Activated B cell treated with CpG ODN at 0.5 μM for 24 hours (primary cell): ENCODE results near the gene CLMP. TPM values are rescaled to one million over a fixed set of nuclear protein-coding genes. Genes with fewer than 3 reads are reported as not detected.
A peak's percentile ranks its signal among the peaks of the same experiment; 100 is the strongest.

Experiments
- ATAC-seq: fragments of 200-7000 bp; cut with Tn5 transposase; one replicate; pipeline ENCODE4 v1.10.0; 2021; ENCODE audit warnings: low read depth, mild to moderate bottlenecking, moderate library complexity
- CTCF ChIA-PET: fragments of 350-600 bp; sonication (Branson Sonifier 250); formaldehyde crosslinking; loops from one replicate; lab custom pipeline; 2021; ENCODE audit warnings: antibody characterized with exemption; lab: Charles Lee
- POLR2A ChIA-PET: fragments of 350-600 bp; sonication (Branson Sonifier 250); formaldehyde crosslinking; loops from one replicate; lab custom pipeline; 2021; ENCODE audit warnings: antibody characterized with exemption; lab: Charles Lee
- DNase-seq: peaks from one replicate; pipeline ENCODE4 v3.0.0; 2022
- H3K27ac Mint-ChIP-seq: one replicate; pipeline ENCODE4 v1.8.0; 2020; ENCODE audit warnings: mixed read lengths
- H3K27me3 Mint-ChIP-seq: one replicate; pipeline ENCODE4 v1.8.0; 2021; ENCODE audit warnings: mixed read lengths
- H3K36me3 Mint-ChIP-seq: one replicate; pipeline ENCODE4 v1.8.0; 2021; ENCODE audit warnings: low read depth, mixed read lengths
- H3K4me1 Mint-ChIP-seq: one replicate; pipeline ENCODE4 v1.8.0; 2021; ENCODE audit warnings: mixed read lengths
- H3K4me3 Mint-ChIP-seq: one replicate; pipeline ENCODE4 v1.8.0; 2020; ENCODE audit warnings: mild to moderate bottlenecking, mixed read lengths
- H3K9me3 Mint-ChIP-seq: one replicate; pipeline ENCODE4 v1.8.0; 2020; ENCODE audit warnings: mixed read lengths
- intact Hi-C: fragments of 100-400 bp; cut with micrococcal nuclease; formaldehyde crosslinking; loops from one replicate; pipeline ENCODE4 v1.15.1; 2024
- total RNA-seq: library from RNA; stranded (reverse); gene quantifications from 2 replicates; pipeline ENCODE4 v1.2.3, GENCODE V29; 2022
- TF ChIP-seq, protein P1 (sequence below): fragments of 200-600 bp; IDR thresholded peaks from one replicate; pipeline ENCODE4 v1.8.0; 2022; ENCODE audit warnings: antibody characterized with exemption, mild to moderate bottlenecking

Gene CLMP
- total RNA-seq, 1 donor from 2014 or later = not detected

DNA sequence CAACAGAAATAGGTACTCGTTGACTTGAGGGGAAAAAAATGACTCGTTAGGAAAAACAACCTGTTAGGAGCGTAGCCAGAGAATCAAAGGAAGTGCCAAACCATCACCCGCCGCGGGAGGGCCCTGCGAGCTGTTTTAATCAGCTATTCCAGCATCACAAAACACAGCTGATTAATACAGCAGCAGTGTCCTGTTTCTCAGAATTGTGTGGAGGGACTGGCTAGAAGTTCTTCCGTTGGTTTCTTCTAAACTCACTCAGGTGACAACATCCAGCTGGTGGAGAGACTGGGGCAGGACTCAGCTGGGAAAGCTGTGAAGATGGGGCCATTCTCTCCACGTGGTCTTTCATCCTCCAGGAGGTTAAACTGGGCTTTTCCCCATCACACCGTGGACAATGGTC is 161.2 kb downstream of the CLMP start:
- TF ChIP-seq, protein P1, sequence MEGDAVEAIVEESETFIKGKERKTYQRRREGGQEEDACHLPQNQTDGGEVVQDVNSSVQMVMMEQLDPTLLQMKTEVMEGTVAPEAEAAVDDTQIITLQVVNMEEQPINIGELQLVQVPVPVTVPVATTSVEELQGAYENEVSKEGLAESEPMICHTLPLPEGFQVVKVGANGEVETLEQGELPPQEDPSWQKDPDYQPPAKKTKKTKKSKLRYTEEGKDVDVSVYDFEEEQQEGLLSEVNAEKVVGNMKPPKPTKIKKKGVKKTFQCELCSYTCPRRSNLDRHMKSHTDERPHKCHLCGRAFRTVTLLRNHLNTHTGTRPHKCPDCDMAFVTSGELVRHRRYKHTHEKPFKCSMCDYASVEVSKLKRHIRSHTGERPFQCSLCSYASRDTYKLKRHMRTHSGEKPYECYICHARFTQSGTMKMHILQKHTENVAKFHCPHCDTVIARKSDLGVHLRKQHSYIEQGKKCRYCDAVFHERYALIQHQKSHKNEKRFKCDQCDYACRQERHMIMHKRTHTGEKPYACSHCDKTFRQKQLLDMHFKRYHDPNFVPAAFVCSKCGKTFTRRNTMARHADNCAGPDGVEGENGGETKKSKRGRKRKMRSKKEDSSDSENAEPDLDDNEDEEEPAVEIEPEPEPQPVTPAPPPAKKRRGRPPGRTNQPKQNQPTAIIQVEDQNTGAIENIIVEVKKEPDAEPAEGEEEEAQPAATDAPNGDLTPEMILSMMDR = no peak
- ATAC-seq (no peak), DNase-seq (no peak)
- no peaks in the 10 kb centered on the region for H3K4me1 Mint-ChIP-seq
- ChIA-PET CTCF (interaction anchor here (0.5 to 1.0 kb wide), 2 partner anchors 20 to 170 kb away, joined by 3 read pairs; no protein-coding TSS in a partner anchor), POLR2A (no interaction called here)
- no peak overlapping the region for H3K4me3 Mint-ChIP-seq
- H3K27ac Mint-ChIP-seq = no peak overlapping the region
- intact Hi-C loops = no loop called here
- no peaks in the 10 kb centered on the region for H3K9me3 Mint-ChIP-seq
- peaks cover 3% of the 10 kb centered on the region for H3K27me3 Mint-ChIP-seq
- H3K36me3 Mint-ChIP-seq = no peaks in the 10 kb centered on the region

DNA sequence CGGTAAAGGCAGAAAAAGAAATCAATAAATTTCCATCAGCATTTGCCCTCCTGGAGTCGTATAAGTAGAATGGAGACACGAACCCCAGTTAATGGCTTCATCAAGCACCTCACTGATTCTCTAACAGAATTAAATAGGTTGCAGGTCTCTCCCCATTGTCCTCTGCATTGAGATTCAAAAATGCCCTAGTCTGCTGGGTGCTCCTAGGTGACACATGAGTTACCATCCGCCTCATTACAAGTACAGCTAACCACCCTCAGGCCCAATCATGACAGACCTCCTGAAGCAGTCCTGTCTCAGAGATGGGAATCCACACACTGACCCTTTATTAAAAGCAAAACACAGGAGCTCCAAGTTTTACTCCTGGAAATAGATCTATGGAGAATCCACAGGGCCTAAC is 164.5 kb downstream of the CLMP start:
- TF ChIP-seq, protein P1 = no peak
- intact Hi-C loops = no loop called here
- ChIA-PET POLR2A (no interaction called here), CTCF (interaction anchor here (1.1 to 1.6 kb wide), 3 partner anchors 10 to 167 kb away, joined by 3 to 5 read pairs (median 4); no protein-coding TSS in a partner anchor)
- ATAC-seq (no peak), DNase-seq (no peak)
- Mint-ChIP-seq H3K36me3 (no peaks in the 10 kb centered on the region), H3K4me1 (no peaks in the 10 kb centered on the region), H3K27me3 (peaks cover 3% of the 10 kb centered on the region), H3K4me3 (no peak overlapping the region), H3K27ac (no peak overlapping the region), H3K9me3 (no peaks in the 10 kb centered on the region)

DNA sequence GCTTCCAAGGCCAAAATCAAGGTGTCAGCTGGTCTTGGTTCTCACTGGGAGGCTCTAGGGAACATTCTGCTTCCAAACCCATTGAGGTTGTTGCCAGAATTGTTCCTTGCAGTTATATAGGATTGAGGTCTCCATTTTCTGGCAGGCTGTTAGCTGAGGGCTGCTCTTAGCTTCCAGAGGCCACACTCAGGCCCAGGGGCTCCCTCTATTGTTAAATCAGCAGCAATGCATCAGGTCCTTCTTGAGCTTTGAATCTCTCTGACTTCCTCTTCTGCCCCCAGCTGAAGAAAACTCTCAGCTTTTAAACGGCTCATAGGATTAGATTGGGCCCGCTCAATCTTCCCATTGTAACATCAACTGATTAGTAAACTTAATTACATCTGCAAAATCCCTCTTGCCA is 174.1 kb downstream of the CLMP start:
- no peak overlapping the region for H3K27ac Mint-ChIP-seq
- CTCF ChIA-PET = interaction anchor here (0.7 to 7.1 kb wide), 12 partner anchors 9 to 393 kb away, joined by 3 to 115 read pairs (median 4); no protein-coding TSS in a partner anchor
- DNase-seq (no peak), ATAC-seq (peak; percentile 79)
- intact Hi-C loops = loop anchor here (1.0 kb wide), 1 partner anchor 33 kb away; no protein-coding TSS in a partner anchor
- POLR2A ChIA-PET = interaction anchor here (0.6 to 0.8 kb wide), 2 partner anchors 37 to 41 kb away, joined by 5 to 8 read pairs; partner anchors contain the start of gene HSPA8
- H3K27me3 Mint-ChIP-seq = peaks cover 11% of the 10 kb centered on the region
- no peaks in the 10 kb centered on the region for H3K36me3 Mint-ChIP-seq
- TF ChIP-seq, protein P1 = no peak
- H3K4me1 Mint-ChIP-seq = peaks cover 10% of the 10 kb centered on the region
- no peak overlapping the region for H3K4me3 Mint-ChIP-seq
- no peaks in the 10 kb centered on the region for H3K9me3 Mint-ChIP-seq

Other genes with a start within 250 kb of the CLMP start
- gene BSX, start 213.4 kb downstream of the CLMP start, total RNA-seq = not detected in 2 replicates
- gene HSPA8, start 133.1 kb downstream of the CLMP start, total RNA-seq = 1,278 and 1,380 TPM in 2 replicates
- gene GRAMD1B, start 235.0 kb upstream of the CLMP start, total RNA-seq = 12.4 and 15.0 TPM in 2 replicates